HepG2 (cell line): ENCODE results near the gene PARP6.

Experiments
- PBX3 ChIP-seq: sonication (generic); formaldehyde crosslinking; IDR thresholded peaks from 2 replicates; pipeline ENCODE4 v1.8.1; 2023; ENCODE audit warnings: missing genetic modification reagents, inconsistent platforms, borderline replicate concordance
- POGZ ChIP-seq: sonication (generic); formaldehyde crosslinking; IDR thresholded peaks from 2 replicates; pipeline ENCODE4 v1.4.0; 2020; ENCODE audit warnings: mild to moderate bottlenecking, missing genetic modification reagents
- ZNF17 ChIP-seq: sonication (generic); formaldehyde crosslinking; IDR thresholded peaks from 2 replicates; pipeline ENCODE4 v1.5.0; 2020; ENCODE audit warnings: mild to moderate bottlenecking, missing genetic modification reagents
- TF ChIP-seq, protein P1 (sequence below): sonication (generic); formaldehyde crosslinking; IDR thresholded peaks from 2 replicates; pipeline ENCODE4 v1.4.0; 2020; ENCODE audit warnings: mild to moderate bottlenecking, missing genetic modification reagents

DNA sequence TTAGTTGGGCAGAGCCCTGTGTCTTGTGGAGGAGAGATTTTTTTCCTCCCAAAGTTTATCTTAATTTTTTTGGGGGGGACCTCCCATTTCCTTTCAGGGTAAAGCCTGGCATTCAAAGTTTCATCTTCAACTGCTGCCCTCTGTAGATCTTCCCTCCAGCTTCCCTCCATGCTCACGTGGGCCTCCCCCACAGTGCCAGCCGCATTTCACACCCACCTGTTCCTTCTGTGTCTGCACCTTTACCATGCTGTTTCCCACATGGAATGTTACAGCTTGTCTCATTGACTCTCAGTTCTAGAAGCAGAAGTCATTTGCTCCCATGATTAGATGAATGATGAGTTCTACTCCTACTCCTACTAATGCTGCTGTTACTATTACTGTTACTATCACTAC lies 41.1 kb upstream of the PARP6 start:
- TF ChIP-seq ZNF17 (CRISPR knock-in tag) (no peak), POGZ (no peak), PBX3 (CRISPR knock-in tag) (no peak)
- TF ChIP-seq, protein P1, sequence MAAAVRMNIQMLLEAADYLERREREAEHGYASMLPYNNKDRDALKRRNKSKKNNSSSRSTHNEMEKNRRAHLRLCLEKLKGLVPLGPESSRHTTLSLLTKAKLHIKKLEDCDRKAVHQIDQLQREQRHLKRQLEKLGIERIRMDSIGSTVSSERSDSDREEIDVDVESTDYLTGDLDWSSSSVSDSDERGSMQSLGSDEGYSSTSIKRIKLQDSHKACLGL: no peak
